Stimulated activated naive B cell treated with anti-CD40 and anti-IgM and Interleukin-4, amounts not matched to agents 10 μg/mL and 1 μg/mL and 100 μg/mL, for 72 hours (primary cell): ENCODE measurements around the gene ZNF25.
"Not testable (repeated sequence)": the region's sequence is repeated elsewhere in the genome, so short reads cannot be mapped to it uniquely, and the experiment has no call there.

ENCODE experiments used
- ATAC-seq, 2 donors: fragments of 150-1000 bp; cut with Tn5 transposase; replicated peaks; 2 replicates each; pipeline ENCODE4 v1.10.0; 2021; ENCODE audit warnings: moderate library complexity in 1 of 2
- DNase-seq: peaks from one replicate; pipeline ENCODE4 v3.0.0; 2021
- H3K27ac Mint-ChIP-seq: one replicate; pipeline ENCODE4 v1.8.0; 2022; ENCODE audit warnings: mild to moderate bottlenecking, mixed read lengths
- H3K27me3 Mint-ChIP-seq, 2 donors: one replicate each; pipeline ENCODE4 v1.8.0; 2022; ENCODE audit warnings: mixed read lengths in 2 of 2
- H3K36me3 Mint-ChIP-seq, 2 donors: one replicate each; pipeline ENCODE4 v1.8.0; 2022; ENCODE audit warnings: mixed read lengths in 2 of 2, mild to moderate bottlenecking in 1 of 2
- H3K4me1 Mint-ChIP-seq, 2 donors: one replicate each; pipeline ENCODE4 v1.8.0; 2022; ENCODE audit warnings: mixed read lengths in 2 of 2, mild to moderate bottlenecking in 1 of 2
- H3K4me3 Mint-ChIP-seq, 2 donors: one replicate each; pipeline ENCODE4 v1.8.0; 2022; ENCODE audit warnings: mild to moderate bottlenecking in 2 of 2, mixed read lengths in 2 of 2, moderate library complexity in 1 of 2
- H3K9me3 Mint-ChIP-seq, 2 donors: one replicate each; pipeline ENCODE4 v1.8.0; 2022; ENCODE audit warnings: mixed read lengths in 2 of 2, mild to moderate bottlenecking in 1 of 2

ZNF25 gene

DNA sequence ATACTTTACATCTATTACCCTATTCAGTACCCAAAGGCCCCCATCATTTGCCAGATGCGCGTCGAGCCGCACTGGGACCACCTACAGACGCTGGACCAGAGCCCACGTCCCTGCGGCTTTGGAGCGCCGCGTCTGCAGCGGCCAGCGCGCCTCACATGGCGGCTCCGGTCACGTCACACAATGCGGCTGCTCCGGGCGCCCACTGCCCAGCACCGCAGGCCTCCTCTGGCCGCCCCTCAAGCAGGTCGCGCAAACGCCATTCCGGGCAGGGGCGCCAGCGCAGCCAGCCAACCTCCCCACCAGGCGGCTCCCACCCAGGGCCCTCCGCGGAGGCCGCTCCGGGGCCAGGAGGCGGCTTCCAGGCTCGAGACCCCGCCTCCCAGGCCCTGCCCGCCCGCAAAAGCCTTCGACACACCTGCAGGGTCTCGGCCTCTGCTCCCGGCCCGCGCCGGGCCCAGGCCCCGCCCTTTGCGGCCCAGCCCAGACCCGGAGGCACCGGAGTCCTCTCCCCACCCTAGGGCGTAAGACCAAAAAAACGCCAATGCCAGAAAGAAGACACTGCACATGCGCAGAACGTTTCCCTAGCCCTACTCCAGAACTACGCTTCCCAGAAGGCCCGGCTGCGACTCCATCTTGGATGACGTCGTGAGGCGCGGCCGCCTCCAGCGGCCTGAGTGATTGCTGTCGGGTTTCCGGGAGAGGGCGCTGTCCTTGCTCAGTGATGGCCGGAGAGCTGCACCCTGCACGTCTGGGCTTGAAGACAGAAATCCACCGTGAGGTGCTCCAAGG is at the start of gene ZNF25:
Gene ZNF25 (minus strand): TSS at position 557 of the 789 bp plus-strand sequence. CDS start 4,925 bp downstream, outside the sequence.
- H3K4me1 Mint-ChIP-seq: peaks cover 7 to 20% of the 10 kb centered on the region in 2 donors
- peak within 1 kb of the TSS; percentile 98 for H3K27ac Mint-ChIP-seq
- H3K27me3 Mint-ChIP-seq: no peaks in the 10 kb centered on the region
- DNase-seq: peak; percentile 98
- ATAC-seq: peak; percentile 94 to 96
- H3K4me3 Mint-ChIP-seq: peak within 1 kb of the TSS; percentile 94 to 97
- H3K36me3 Mint-ChIP-seq: peaks cover 3 to 6% of the 10 kb centered on the region in 2 donors
- no peaks in the 10 kb centered on the region for H3K9me3 Mint-ChIP-seq

DNA sequence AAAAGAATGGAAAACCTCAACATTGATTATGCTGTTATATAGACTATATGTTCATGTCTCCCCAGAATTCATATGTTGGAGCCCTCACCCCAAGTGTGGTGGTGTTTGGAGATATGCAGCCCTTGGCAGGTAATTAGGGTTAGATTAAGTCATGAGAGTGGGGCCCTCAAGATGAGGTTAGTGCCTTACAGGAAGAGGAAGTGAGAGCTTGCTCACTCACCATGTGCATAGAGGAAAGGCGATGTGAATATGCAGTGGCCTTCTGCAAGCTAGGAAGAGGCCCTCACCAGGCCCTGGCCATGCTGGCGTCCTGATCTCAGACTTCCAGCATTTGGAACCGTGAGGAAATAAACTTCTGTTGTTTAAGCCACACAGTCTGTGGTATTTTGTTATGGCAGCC is 48.8 kb upstream of the ZNF25 start:
- peak overlapping the region; percentile 52 for H3K27ac Mint-ChIP-seq
- peak; percentile 95 to 98 for ATAC-seq
- peak; percentile 23 for DNase-seq
- H3K27me3 Mint-ChIP-seq: no peaks in the 10 kb centered on the region
- H3K4me1 Mint-ChIP-seq: peaks cover 12 to 25% of the 10 kb centered on the region in 2 donors
- H3K4me3 Mint-ChIP-seq: no peak overlapping the region
- H3K36me3 Mint-ChIP-seq: peaks cover 63 to 77% of the 10 kb centered on the region in 2 donors
- H3K9me3 Mint-ChIP-seq: peaks cover 6 to 9% of the 10 kb centered on the region in 2 donors

DNA sequence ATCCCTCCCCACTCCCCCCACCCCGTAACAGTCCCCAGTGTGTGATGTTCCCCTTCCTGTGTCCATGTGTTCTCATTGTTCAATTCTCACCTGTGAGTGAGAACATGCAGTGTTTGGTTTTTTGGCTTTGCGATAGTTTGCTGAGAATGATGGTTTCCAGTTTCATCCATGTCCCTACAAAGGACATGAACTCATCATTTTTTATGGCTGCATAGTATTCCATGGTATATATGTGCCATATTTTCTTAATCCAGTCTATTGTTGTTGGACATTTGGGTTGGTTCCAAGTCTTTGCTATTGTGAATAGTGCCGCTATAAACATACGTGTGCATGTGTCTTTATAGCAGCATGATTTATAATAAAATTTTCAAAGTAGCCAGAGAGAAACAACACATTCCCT is 42.7 kb upstream of the ZNF25 start:
- DNase-seq, H3K4me3 Mint-ChIP-seq, ATAC-seq, H3K27me3 Mint-ChIP-seq, H3K27ac Mint-ChIP-seq: not testable (repeated sequence)
- Mint-ChIP-seq H3K36me3 (peaks cover 62 to 78% of the 10 kb centered on the region in 2 donors), H3K4me1 (peaks cover 13 to 32% of the 10 kb centered on the region in 2 donors), H3K9me3 (peaks cover 10 to 13% of the 10 kb centered on the region in 2 donors)

DNA sequence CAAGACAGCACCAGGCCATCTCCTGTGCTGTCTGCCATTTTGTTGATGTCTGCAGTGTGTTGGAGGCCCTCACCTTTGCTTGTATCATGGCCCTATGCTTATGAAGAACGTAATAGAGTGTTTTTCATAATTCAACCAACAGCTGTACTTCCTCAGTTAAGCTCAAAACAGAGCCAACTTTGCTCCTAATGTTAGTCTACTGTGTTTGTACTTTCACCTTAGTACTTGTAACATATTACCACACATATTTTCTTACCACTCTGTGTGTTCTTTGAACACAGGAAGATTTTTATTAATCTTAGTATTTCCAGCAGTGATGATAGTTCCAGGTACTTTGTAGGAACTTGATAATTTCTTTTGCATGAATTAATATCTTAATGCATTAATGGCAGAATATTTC is 39.9 kb upstream of the ZNF25 start:
- Mint-ChIP-seq H3K4me3 (no peak overlapping the region), H3K9me3 (peaks cover 10 to 13% of the 10 kb centered on the region in 2 donors), H3K27me3 (no peaks in the 10 kb centered on the region), H3K36me3 (peaks cover 51 to 63% of the 10 kb centered on the region in 2 donors), H3K4me1 (peaks cover 16 to 46% of the 10 kb centered on the region in 2 donors), H3K27ac (no peak overlapping the region)
- ATAC-seq: no peak
- DNase-seq: no peak

DNA sequence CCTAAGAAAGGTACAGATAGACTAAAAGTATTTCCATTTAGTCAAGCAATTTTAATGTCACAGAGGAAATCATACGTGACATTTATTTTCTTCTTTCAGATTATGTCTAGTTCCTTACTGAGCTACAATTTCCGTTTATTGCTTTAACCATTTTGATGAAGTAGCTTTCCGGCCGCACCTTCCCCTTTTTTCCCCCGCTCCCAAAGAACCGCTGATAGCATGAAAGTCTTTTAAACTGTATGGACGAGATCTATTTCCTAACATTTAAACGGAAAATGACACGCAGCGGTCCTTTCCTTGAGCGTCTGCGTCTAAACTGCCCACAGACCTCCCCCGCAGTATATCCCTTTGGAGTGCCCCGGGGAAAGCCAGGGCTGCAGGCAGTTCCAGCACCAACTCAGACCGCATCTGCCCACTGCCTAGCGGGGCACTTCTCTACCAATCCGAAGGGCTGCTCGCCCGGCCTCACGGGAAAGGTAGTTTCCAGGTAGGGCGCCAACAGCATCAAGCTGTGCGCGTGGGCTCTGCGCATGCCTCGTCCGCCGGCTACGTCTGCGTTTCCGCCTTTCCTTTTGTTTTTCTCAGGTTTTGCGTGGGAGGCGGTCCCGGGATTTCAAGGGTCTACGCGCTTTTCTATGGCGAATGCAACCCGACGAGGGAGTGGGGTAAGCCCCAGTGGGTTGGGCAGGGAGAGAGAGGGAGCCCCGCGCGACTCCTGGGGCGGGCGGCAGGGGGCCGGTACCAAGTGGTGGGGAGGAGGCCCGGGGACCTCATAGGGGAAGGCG is 33.9 kb upstream of the ZNF25 start, which contains the start of gene ZNF33A:
Gene ZNF33A (plus strand): TSS at position 557 of the 785 bp plus-strand sequence. CDS start 1,667 bp downstream, outside the sequence.
- peak within 1 kb of the TSS; percentile 100 for H3K27ac Mint-ChIP-seq
- peak; percentile 90 for ATAC-seq
- H3K4me1 Mint-ChIP-seq: peaks cover 10 to 26% of the 10 kb centered on the region in 2 donors
- H3K4me3 Mint-ChIP-seq: peak within 1 kb of the TSS; percentile 96 to 98
- no peaks in the 10 kb centered on the region for H3K27me3 Mint-ChIP-seq
- H3K9me3 Mint-ChIP-seq: peaks cover 0 to 2% of the 10 kb centered on the region in 2 donors
- H3K36me3 Mint-ChIP-seq: peaks cover 14 to 18% of the 10 kb centered on the region in 2 donors
- peak; percentile 92 for DNase-seq

DNA sequence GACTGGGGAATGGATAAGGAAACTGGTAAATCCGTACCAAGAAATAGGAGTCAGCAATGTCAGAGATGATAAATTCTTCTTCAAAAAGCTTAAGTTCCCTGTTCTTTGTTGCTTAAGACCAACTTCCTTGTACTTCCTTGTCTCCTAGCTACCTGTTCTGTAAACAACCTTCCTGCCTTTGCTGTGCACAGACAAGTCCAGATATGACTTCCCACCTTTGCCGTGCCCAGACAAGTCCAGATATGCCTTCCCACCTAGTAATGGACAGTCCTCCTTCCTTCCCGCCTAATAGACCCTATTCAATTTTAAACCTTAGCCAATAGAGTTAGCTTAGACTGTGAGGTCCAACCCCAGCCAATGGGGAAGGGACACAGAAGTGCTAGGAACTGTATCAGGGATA is 31.5 kb upstream of the ZNF25 start:
- Mint-ChIP-seq H3K4me1 (peaks cover 6 to 13% of the 10 kb centered on the region in 2 donors), H3K4me3 (no peak overlapping the region), H3K36me3 (peaks cover 0 to 5% of the 10 kb centered on the region in 2 donors), H3K9me3 (peaks cover 0 to 2% of the 10 kb centered on the region in 2 donors), H3K27ac (no peak overlapping the region), H3K27me3 (no peaks in the 10 kb centered on the region)
- ATAC-seq (no peak), DNase-seq (no peak)

DNA sequence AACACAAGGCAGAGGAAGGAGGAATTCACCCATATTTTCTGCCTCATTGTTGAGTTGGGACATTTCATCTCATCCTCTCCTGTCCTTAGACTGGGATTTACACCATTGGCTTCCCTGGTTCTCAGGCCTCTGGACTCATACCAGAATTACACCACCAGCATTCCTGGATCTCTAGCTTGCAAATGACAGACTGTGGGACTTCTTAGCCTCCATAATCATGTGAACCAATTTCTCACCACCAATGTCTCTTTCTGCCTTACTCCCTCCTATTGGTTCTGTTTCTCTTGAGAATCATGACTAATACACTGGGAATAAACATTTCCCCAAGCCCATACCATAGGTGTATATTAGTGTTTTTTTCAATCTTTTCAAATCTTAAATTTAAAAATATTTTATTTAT is 31.1 kb upstream of the ZNF25 start:
- peaks cover 0 to 2% of the 10 kb centered on the region in 2 donors for H3K9me3 Mint-ChIP-seq
- peaks cover 0 to 2% of the 10 kb centered on the region in 2 donors for H3K36me3 Mint-ChIP-seq
- DNase-seq (no peak), ATAC-seq (no peak)
- H3K4me3 Mint-ChIP-seq: no peak overlapping the region
- peaks cover 6 to 11% of the 10 kb centered on the region in 2 donors for H3K4me1 Mint-ChIP-seq
- no peaks in the 10 kb centered on the region for H3K27me3 Mint-ChIP-seq
- no peak overlapping the region for H3K27ac Mint-ChIP-seq

DNA sequence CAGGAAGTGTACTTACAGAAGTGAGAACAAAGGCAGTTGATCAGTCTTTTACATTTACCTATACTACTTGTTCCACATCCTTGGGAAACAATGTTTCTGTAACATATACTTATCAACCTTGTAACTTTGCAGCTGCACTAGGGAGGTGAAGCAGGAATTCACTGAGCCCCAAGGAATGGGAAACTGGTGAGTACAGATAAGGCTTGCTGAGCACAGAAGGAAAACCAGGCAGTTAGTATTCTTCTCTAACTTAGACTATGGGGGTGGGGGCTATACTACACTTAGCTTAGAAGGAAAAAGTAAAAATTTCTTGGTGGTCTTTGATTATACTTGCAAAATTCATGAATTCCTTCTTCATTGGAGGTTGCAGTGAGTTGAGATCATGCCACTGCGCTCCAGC is 27.1 kb upstream of the ZNF25 start:
- H3K9me3 Mint-ChIP-seq: peaks cover 0 to 2% of the 10 kb centered on the region in 2 donors
- no peaks in the 10 kb centered on the region for H3K4me1 Mint-ChIP-seq
- ATAC-seq (no peak), DNase-seq (no peak)
- H3K27me3 Mint-ChIP-seq: no peaks in the 10 kb centered on the region
- no peak overlapping the region for H3K27ac Mint-ChIP-seq
- no peaks in the 10 kb centered on the region for H3K36me3 Mint-ChIP-seq
- no peak overlapping the region for H3K4me3 Mint-ChIP-seq

DNA sequence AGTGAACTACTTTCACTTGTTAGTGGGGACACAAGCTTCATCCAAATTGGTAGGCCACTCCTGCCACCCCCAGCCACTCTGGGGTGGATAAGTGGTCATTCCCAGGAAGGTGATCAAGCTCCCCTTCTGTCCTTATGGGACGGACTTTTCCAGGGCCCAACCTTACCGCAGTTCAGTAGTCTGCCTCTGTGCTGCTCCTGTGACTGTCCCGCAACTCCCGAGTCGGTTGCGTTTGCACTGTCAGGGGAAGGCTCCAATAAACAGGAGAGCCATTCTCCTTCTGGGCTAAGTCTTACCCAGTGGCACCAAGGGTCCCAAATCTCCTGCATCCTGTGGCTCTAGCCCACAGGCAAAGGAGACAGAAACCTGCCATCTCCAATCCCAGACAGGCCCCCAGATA is 26.6 kb upstream of the ZNF25 start:
- Mint-ChIP-seq H3K27me3 (no peaks in the 10 kb centered on the region), H3K4me1 (no peaks in the 10 kb centered on the region), H3K27ac (no peak overlapping the region), H3K9me3 (peaks cover 0 to under 1% of the 10 kb centered on the region in 2 donors), H3K4me3 (no peak overlapping the region), H3K36me3 (peaks cover 0 to under 1% of the 10 kb centered on the region in 2 donors)
- ATAC-seq: no peak
- no peak for DNase-seq

DNA sequence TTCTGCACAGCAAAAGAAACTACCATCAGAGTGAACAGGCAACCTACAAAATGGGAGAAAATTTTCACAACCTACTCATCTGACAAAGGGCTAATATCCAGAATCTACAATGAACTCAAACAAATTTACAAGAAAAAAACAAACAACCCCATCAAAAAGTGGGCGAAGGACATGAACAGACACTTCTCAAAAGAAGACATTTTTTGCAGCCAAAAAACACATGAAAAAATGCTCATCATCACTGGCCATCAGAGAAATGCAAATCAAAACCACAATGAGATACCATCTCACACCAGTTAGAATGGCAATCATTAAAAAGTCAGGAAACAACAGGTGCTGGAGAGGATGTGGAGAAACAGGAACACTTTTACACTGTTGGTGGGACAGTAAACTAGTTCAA is 24.0 kb upstream of the ZNF25 start:
- H3K4me1 Mint-ChIP-seq: not testable (repeated sequence)

DNA sequence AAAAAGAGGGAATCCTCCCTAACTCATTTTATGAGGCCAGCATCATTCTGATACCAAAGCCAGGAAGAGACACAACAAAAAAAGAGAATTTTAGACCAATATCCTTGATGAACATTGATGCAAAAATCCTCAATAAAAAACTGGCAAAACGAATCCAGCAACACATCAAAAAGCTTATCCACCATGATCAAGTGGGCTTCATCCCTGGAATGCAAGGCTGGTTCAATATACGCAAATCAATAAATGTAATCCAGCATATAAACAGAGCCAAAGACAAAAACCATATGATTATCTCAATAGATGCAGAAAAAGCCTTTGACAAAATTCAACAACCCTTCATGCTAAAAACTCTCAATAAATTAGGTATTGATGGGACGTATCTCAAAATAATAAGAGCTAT is 22.5 kb upstream of the ZNF25 start:
- not testable (repeated sequence) for H3K9me3 Mint-ChIP-seq, H3K4me1 Mint-ChIP-seq, ATAC-seq

More for the DNA sequence above, 24.0 kb upstream of the ZNF25 start:
- ATAC-seq, DNase-seq, H3K4me3 Mint-ChIP-seq, H3K36me3 Mint-ChIP-seq, H3K9me3 Mint-ChIP-seq, H3K27ac Mint-ChIP-seq, H3K27me3 Mint-ChIP-seq: not testable (repeated sequence)

DNA sequence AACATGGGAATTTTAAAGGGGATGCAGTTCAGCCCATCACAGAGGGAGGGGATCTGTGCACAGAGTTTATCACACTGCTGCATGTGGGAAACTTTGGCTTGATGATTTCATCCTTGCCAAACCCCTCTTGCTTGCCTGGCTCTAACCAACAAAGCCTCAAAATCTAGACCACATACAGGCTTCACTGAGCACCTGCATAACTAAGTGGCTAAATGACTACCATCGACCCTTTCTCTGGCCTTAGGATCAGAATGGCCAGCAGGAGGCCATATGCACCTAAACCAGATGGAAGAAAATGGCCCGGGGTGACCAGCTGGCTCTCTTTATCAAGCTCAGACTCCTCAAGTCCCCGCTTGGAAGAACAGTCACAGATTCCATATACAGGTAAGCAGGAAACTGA is 15.6 kb upstream of the ZNF25 start:
- H3K4me1 Mint-ChIP-seq: no peaks in the 10 kb centered on the region
- no peak overlapping the region for H3K4me3 Mint-ChIP-seq
- ATAC-seq: peak; percentile 47 to 65
- no peaks in the 10 kb centered on the region for H3K36me3 Mint-ChIP-seq
- no peak for DNase-seq
- H3K9me3 Mint-ChIP-seq: peaks cover 0 to 4% of the 10 kb centered on the region in 2 donors
- H3K27me3 Mint-ChIP-seq: peaks cover 14 to 18% of the 10 kb centered on the region in 2 donors
- H3K27ac Mint-ChIP-seq: no peak overlapping the region

More for the DNA sequence above, 22.5 kb upstream of the ZNF25 start:
- H3K27me3 Mint-ChIP-seq, DNase-seq, H3K27ac Mint-ChIP-seq, H3K4me3 Mint-ChIP-seq, H3K36me3 Mint-ChIP-seq: not testable (repeated sequence)

DNA sequence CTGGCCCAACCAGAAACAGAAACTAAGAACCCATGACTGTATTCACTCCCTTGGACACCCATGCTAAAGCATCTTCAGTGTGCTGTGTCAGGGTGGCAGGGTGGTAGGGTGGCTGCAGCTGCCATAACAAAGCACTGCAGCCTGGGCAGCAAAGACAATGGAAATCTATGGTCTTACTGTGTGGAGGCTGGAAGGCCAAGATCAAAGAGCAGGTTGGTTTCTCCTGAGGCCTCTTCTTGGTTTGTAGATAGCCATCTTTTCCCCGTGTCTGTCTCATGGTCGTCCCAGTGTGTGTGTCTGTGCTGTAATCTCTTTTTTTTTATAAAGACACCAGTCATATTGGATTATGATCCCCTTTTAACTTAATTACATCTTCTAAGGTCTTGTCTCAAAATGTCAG is 15.2 kb upstream of the ZNF25 start:
- H3K27me3 Mint-ChIP-seq: peaks cover 14 to 18% of the 10 kb centered on the region in 2 donors
- H3K4me1 Mint-ChIP-seq: no peaks in the 10 kb centered on the region
- H3K9me3 Mint-ChIP-seq: peaks cover 0 to 4% of the 10 kb centered on the region in 2 donors
- H3K27ac Mint-ChIP-seq: no peak overlapping the region
- no peaks in the 10 kb centered on the region for H3K36me3 Mint-ChIP-seq
- H3K4me3 Mint-ChIP-seq: no peak overlapping the region
- ATAC-seq (no peak), DNase-seq (no peak)

DNA sequence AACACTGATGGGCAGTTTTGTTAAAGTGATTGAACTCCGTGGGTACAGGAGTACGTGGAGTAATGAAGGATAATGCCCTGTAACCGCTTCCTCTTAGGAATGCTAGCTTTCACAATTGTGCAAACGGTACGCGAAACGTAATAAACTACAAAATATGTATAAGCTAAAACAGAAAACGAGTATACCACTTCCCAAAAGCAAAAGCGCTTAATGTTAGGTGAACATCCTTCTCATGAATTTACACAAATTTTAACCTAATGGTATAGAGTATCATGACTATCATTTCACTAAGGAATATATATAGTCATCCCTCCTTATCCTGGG is 395 bp upstream of the ZNF25 start:
- H3K9me3 Mint-ChIP-seq: no peaks in the 10 kb centered on the region
- peak overlapping the region; percentile 94 to 97 for H3K4me3 Mint-ChIP-seq
- DNase-seq: no peak
- ATAC-seq: no peak
- peaks cover 7 to 20% of the 10 kb centered on the region in 2 donors for H3K4me1 Mint-ChIP-seq
- H3K36me3 Mint-ChIP-seq: peaks cover 3 to 6% of the 10 kb centered on the region in 2 donors
- H3K27me3 Mint-ChIP-seq: no peaks in the 10 kb centered on the region
- H3K27ac Mint-ChIP-seq: peak overlapping the region; percentile 98
